GM18499 (cell line): ENCODE data around the gene CDKAL1.
"Not testable (repeated sequence)": the region's sequence is repeated elsewhere in the genome, so short reads cannot be mapped to it uniquely, and the experiment has no call there.

Experiments
- ATAC-seq: cut with Tn5 transposase; IDR thresholded peaks from one replicate; pipeline ENCODE4 v1.9.1; 2021; ENCODE audit warnings: moderate number of reproducible peaks; ENCODE audit not compliant: insufficient read depth, unreplicated experiment

Gene CDKAL1

GRCh38 chr6:20534295-20535262 lies at the start of gene CDKAL1:
Gene CDKAL1, plus strand, starts transcription at chr6:20534457. Its CDS starts 11,894 bp downstream, at chr6:20546351.
- peak; percentile 89 for ATAC-seq

GRCh38 chr6:20486641-20487040 lies 47.6 kb upstream of the CDKAL1 start:
- ATAC-seq: no peak

- no peak for ATAC-seq
Observed at GRCh38 chr6:20487669-20488375, 46.4 kb upstream of the CDKAL1 start.

- no peak for ATAC-seq
Observed at GRCh38 chr6:20490591-20490990, 43.7 kb upstream of the CDKAL1 start.

- ATAC-seq: no peak
Observed at GRCh38 chr6:20492099-20492498, 42.2 kb upstream of the CDKAL1 start.

- no peak for ATAC-seq
Observed at GRCh38 chr6:20497216-20498040, 36.8 kb upstream of the CDKAL1 start.

GRCh38 chr6:20498041-20498385 lies 36.2 kb upstream of the CDKAL1 start:
- no peak for ATAC-seq

GRCh38 chr6:20509212-20509611 lies 25.0 kb upstream of the CDKAL1 start:
- no peak for ATAC-seq

GRCh38 chr6:20511852-20512251 lies 22.4 kb upstream of the CDKAL1 start:
- ATAC-seq: no peak

- not testable (repeated sequence) for ATAC-seq
Observed at GRCh38 chr6:20525208-20525607, 9.0 kb upstream of the CDKAL1 start.

GRCh38 chr6:20529086-20529448 lies 5.2 kb upstream of the CDKAL1 start:
- peak; percentile 74 for ATAC-seq

- ATAC-seq: no peak
Observed at GRCh38 chr6:20532881-20533280, 1.4 kb upstream of the CDKAL1 start.

- no peak for ATAC-seq
Observed at GRCh38 chr6:20533746-20534294, 437 bp upstream of the CDKAL1 start.

- no peak for ATAC-seq
Observed at GRCh38 chr6:20538131-20538662, 3.9 kb downstream of the CDKAL1 start.

GRCh38 chr6:20538907-20539306 lies 4.7 kb downstream of the CDKAL1 start:
- ATAC-seq: no peak

- no peak for ATAC-seq
Observed at GRCh38 chr6:20539387-20539786, 5.1 kb downstream of the CDKAL1 start.

GRCh38 chr6:20540683-20541082 lies 6.4 kb downstream of the CDKAL1 start:
- no peak for ATAC-seq

- ATAC-seq: no peak
Observed at GRCh38 chr6:20541382-20541781, 7.1 kb downstream of the CDKAL1 start.

- ATAC-seq: peak; percentile 98
Observed at GRCh38 chr6:20542927-20543602, 8.8 kb downstream of the CDKAL1 start.

- ATAC-seq: no peak
Observed at GRCh38 chr6:20548264-20548663, 14.0 kb downstream of the CDKAL1 start.
